Measurements from ENCODE around the gene ANGPTL1.
"Not testable (repeated sequence)": the region's sequence is repeated elsewhere in the genome, so short reads cannot be mapped to it uniquely, and the experiment has no call there.

The ANGPTL1 gene

GRCh38 chr1:178862864-178863263 is 8.0 kb downstream of the ANGPTL1 start:
- no peaks in the 10 kb centered on the region for H3K27me3 ChIP-seq (ENCODE audit: control insufficient read depth, insufficient read depth, low read length)
- H3K4me3 ChIP-seq (ENCODE audit: low read depth, low read length), result no peak overlapping the region
- no peak overlapping the region for H3K9ac ChIP-seq (ENCODE audit: low read depth, low read length)
- no peaks in the 10 kb centered on the region for H3K4me1 ChIP-seq (ENCODE audit: control insufficient read depth, insufficient read depth, low read length)
- no peaks in the 10 kb centered on the region for H3K36me3 ChIP-seq (ENCODE audit: control insufficient read depth, insufficient read depth, low read length)
- H3K9me3 ChIP-seq (ENCODE audit: control insufficient read depth, insufficient read depth, low read length), result no peaks in the 10 kb centered on the region

- H3K4me1 ChIP-seq (ENCODE audit: control insufficient read depth, insufficient read depth, low read length), result no peaks in the 10 kb centered on the region
- no peaks in the 10 kb centered on the region for H3K36me3 ChIP-seq (ENCODE audit: control insufficient read depth, insufficient read depth, low read length)
- H3K4me3 ChIP-seq (ENCODE audit: low read depth, low read length), result no peak overlapping the region
- no peaks in the 10 kb centered on the region for H3K27me3 ChIP-seq (ENCODE audit: control insufficient read depth, insufficient read depth, low read length)
- no peaks in the 10 kb centered on the region for H3K9me3 ChIP-seq (ENCODE audit: control insufficient read depth, insufficient read depth, low read length)
- H3K9ac ChIP-seq (ENCODE audit: low read depth, low read length), result no peak overlapping the region
These were observed 8.5 kb downstream of the ANGPTL1 start for GRCh38 chr1:178862416-178862815.

GRCh38 chr1:178857126-178857525 is 13.8 kb downstream of the ANGPTL1 start:
- Histone ChIP-seq H3K36me3 (ENCODE audit: control insufficient read depth, insufficient read depth, low read length) (no peaks in the 10 kb centered on the region), H3K9me3 (ENCODE audit: control insufficient read depth, insufficient read depth, low read length) (no peaks in the 10 kb centered on the region), H3K4me1 (ENCODE audit: control insufficient read depth, insufficient read depth, low read length) (no peaks in the 10 kb centered on the region), H3K27me3 (ENCODE audit: control insufficient read depth, insufficient read depth, low read length) (no peaks in the 10 kb centered on the region), H3K9ac (ENCODE audit: low read depth, low read length) (no peak overlapping the region), H3K4me3 (ENCODE audit: low read depth, low read length) (no peak overlapping the region)

- Histone ChIP-seq H3K9ac (ENCODE audit: low read depth, low read length) (no peak overlapping the region), H3K4me1 (ENCODE audit: control insufficient read depth, insufficient read depth, low read length) (no peaks in the 10 kb centered on the region), H3K27me3 (ENCODE audit: control insufficient read depth, insufficient read depth, low read length) (no peaks in the 10 kb centered on the region), H3K9me3 (ENCODE audit: control insufficient read depth, insufficient read depth, low read length) (no peaks in the 10 kb centered on the region), H3K4me3 (ENCODE audit: low read depth, low read length) (no peak overlapping the region), H3K36me3 (ENCODE audit: control insufficient read depth, insufficient read depth, low read length) (no peaks in the 10 kb centered on the region)
These were observed 21.0 kb downstream of the ANGPTL1 start for GRCh38 chr1:178849918-178850317.

GRCh38 chr1:178847919-178848318 is 23.0 kb downstream of the ANGPTL1 start:
- H3K36me3 ChIP-seq (ENCODE audit: control insufficient read depth, insufficient read depth, low read length); H3K9ac ChIP-seq (ENCODE audit: low read depth, low read length); H3K27me3 ChIP-seq (ENCODE audit: control insufficient read depth, insufficient read depth, low read length); H3K4me3 ChIP-seq (ENCODE audit: low read depth, low read length); H3K9me3 ChIP-seq (ENCODE audit: control insufficient read depth, insufficient read depth, low read length); H3K4me1 ChIP-seq (ENCODE audit: control insufficient read depth, insufficient read depth, low read length): not testable (repeated sequence)

GRCh38 chr1:178847396-178847849 is 23.5 kb downstream of the ANGPTL1 start:
- Histone ChIP-seq H3K27me3 (ENCODE audit: control insufficient read depth, insufficient read depth, low read length) (no peaks in the 10 kb centered on the region), H3K9me3 (ENCODE audit: control insufficient read depth, insufficient read depth, low read length) (no peaks in the 10 kb centered on the region), H3K4me3 (ENCODE audit: low read depth, low read length) (no peak overlapping the region), H3K9ac (ENCODE audit: low read depth, low read length) (no peak overlapping the region), H3K4me1 (ENCODE audit: control insufficient read depth, insufficient read depth, low read length) (no peaks in the 10 kb centered on the region), H3K36me3 (ENCODE audit: control insufficient read depth, insufficient read depth, low read length) (no peaks in the 10 kb centered on the region)

GRCh38 chr1:178846306-178846705 is 24.6 kb downstream of the ANGPTL1 start:
- H3K4me1 ChIP-seq (ENCODE audit: control insufficient read depth, insufficient read depth, low read length), result no peaks in the 10 kb centered on the region
- H3K9me3 ChIP-seq (ENCODE audit: control insufficient read depth, insufficient read depth, low read length), result no peaks in the 10 kb centered on the region
- H3K27me3 ChIP-seq (ENCODE audit: control insufficient read depth, insufficient read depth, low read length), result no peaks in the 10 kb centered on the region
- no peak overlapping the region for H3K9ac ChIP-seq (ENCODE audit: low read depth, low read length)
- no peak overlapping the region for H3K4me3 ChIP-seq (ENCODE audit: low read depth, low read length)
- no peaks in the 10 kb centered on the region for H3K36me3 ChIP-seq (ENCODE audit: control insufficient read depth, insufficient read depth, low read length)

GRCh38 chr1:178844436-178844835 is 26.4 kb downstream of the ANGPTL1 start:
- no peak overlapping the region for H3K9ac ChIP-seq (ENCODE audit: low read depth, low read length)
- no peak overlapping the region for H3K4me3 ChIP-seq (ENCODE audit: low read depth, low read length)
- H3K4me1 ChIP-seq (ENCODE audit: control insufficient read depth, insufficient read depth, low read length), result no peaks in the 10 kb centered on the region
- H3K27me3 ChIP-seq (ENCODE audit: control insufficient read depth, insufficient read depth, low read length), result no peaks in the 10 kb centered on the region
- H3K9me3 ChIP-seq (ENCODE audit: control insufficient read depth, insufficient read depth, low read length), result no peaks in the 10 kb centered on the region
- H3K36me3 ChIP-seq (ENCODE audit: control insufficient read depth, insufficient read depth, low read length), result no peaks in the 10 kb centered on the region

GRCh38 chr1:178825167-178825566 is 45.7 kb downstream of the ANGPTL1 start:
- no peaks in the 10 kb centered on the region for H3K27me3 ChIP-seq (ENCODE audit: control insufficient read depth, insufficient read depth, low read length)
- no peaks in the 10 kb centered on the region for H3K9me3 ChIP-seq (ENCODE audit: control insufficient read depth, insufficient read depth, low read length)
- H3K36me3 ChIP-seq (ENCODE audit: control insufficient read depth, insufficient read depth, low read length), result no peaks in the 10 kb centered on the region
- no peak overlapping the region for H3K9ac ChIP-seq (ENCODE audit: low read depth, low read length)
- H3K4me1 ChIP-seq (ENCODE audit: control insufficient read depth, insufficient read depth, low read length), result no peaks in the 10 kb centered on the region
- H3K4me3 ChIP-seq (ENCODE audit: low read depth, low read length), result no peak overlapping the region

GRCh38 chr1:178821134-178821866 is 49.6 kb downstream of the ANGPTL1 start:
- H3K4me3 ChIP-seq (ENCODE audit: low read depth, low read length), result no peak overlapping the region
- H3K9ac ChIP-seq (ENCODE audit: low read depth, low read length), result peak overlapping the region; percentile 29
- no peaks in the 10 kb centered on the region for H3K36me3 ChIP-seq (ENCODE audit: control insufficient read depth, insufficient read depth, low read length)
- no peaks in the 10 kb centered on the region for H3K27me3 ChIP-seq (ENCODE audit: control insufficient read depth, insufficient read depth, low read length)
- H3K4me1 ChIP-seq (ENCODE audit: control insufficient read depth, insufficient read depth, low read length), result no peaks in the 10 kb centered on the region
- no peaks in the 10 kb centered on the region for H3K9me3 ChIP-seq (ENCODE audit: control insufficient read depth, insufficient read depth, low read length)

- no peaks in the 10 kb centered on the region for H3K27me3 ChIP-seq (ENCODE audit: control insufficient read depth, insufficient read depth, low read length)
- no peak overlapping the region for H3K4me3 ChIP-seq (ENCODE audit: low read depth, low read length)
- no peaks in the 10 kb centered on the region for H3K4me1 ChIP-seq (ENCODE audit: control insufficient read depth, insufficient read depth, low read length)
- no peaks in the 10 kb centered on the region for H3K36me3 ChIP-seq (ENCODE audit: control insufficient read depth, insufficient read depth, low read length)
- H3K9ac ChIP-seq (ENCODE audit: low read depth, low read length), result no peak overlapping the region
- no peaks in the 10 kb centered on the region for H3K9me3 ChIP-seq (ENCODE audit: control insufficient read depth, insufficient read depth, low read length)
These were observed 51.8 kb downstream of the ANGPTL1 start for GRCh38 chr1:178819123-178819522.

- Histone ChIP-seq H3K4me1 (ENCODE audit: control insufficient read depth, insufficient read depth, low read length) (no peaks in the 10 kb centered on the region), H3K4me3 (ENCODE audit: low read depth, low read length) (no peak overlapping the region), H3K9me3 (ENCODE audit: control insufficient read depth, insufficient read depth, low read length) (no peaks in the 10 kb centered on the region), H3K9ac (ENCODE audit: low read depth, low read length) (no peak overlapping the region), H3K36me3 (ENCODE audit: control insufficient read depth, insufficient read depth, low read length) (no peaks in the 10 kb centered on the region), H3K27me3 (ENCODE audit: control insufficient read depth, insufficient read depth, low read length) (no peaks in the 10 kb centered on the region)
These were observed 52.5 kb downstream of the ANGPTL1 start for GRCh38 chr1:178818416-178818815.

Measured in iPS-15b (cell line).